HG03064 (cell line): ENCODE results near the gene JAK3.
"Not testable (repeated sequence)": the region's sequence is repeated elsewhere in the genome, so short reads cannot be mapped to it uniquely, and the experiment has no call there.

Experiments used
- ATAC-seq: cut with Tn5 transposase; IDR thresholded peaks from one replicate; pipeline ENCODE4 v1.9.1; 2021; ENCODE audit warnings: low read depth; ENCODE audit not compliant: unreplicated experiment

Gene JAK3

GRCh38 chr19:17807731-17808316 lies 40.0 kb downstream of the JAK3 start:
- ATAC-seq: no peak

GRCh38 chr19:17806945-17807344 lies 40.8 kb downstream of the JAK3 start:
- no peak for ATAC-seq

GRCh38 chr19:17805427-17805826 lies 42.4 kb downstream of the JAK3 start:
- no peak for ATAC-seq

- ATAC-seq: no peak
These were observed 44.4 kb downstream of the JAK3 start for GRCh38 chr19:17803264-17803896.

- no peak for ATAC-seq
These were observed 45.5 kb downstream of the JAK3 start for GRCh38 chr19:17802137-17802858.

- ATAC-seq: not testable (repeated sequence)
These were observed 49.2 kb downstream of the JAK3 start for GRCh38 chr19:17798599-17798998.

GRCh38 chr19:17797424-17798201 lies 50.2 kb downstream of the JAK3 start:
- ATAC-seq: no peak

- ATAC-seq: no peak
These were observed 50.9 kb downstream of the JAK3 start for GRCh38 chr19:17796838-17797423.

GRCh38 chr19:17796013-17796837 lies 51.6 kb downstream of the JAK3 start:
- ATAC-seq: no peak

GRCh38 chr19:17795495-17795856 lies 52.3 kb downstream of the JAK3 start:
- ATAC-seq: no peak

- no peak for ATAC-seq
These were observed 52.9 kb downstream of the JAK3 start, which contains the start of gene B3GNT3 for GRCh38 chr19:17794731-17795494. Gene B3GNT3 (plus strand): TSS chr19:17795138. CDS start chr19:17807808, 12,670 bp downstream.

GRCh38 chr19:17794412-17794730 lies 53.4 kb downstream of the JAK3 start:
- no peak for ATAC-seq

GRCh38 chr19:17790059-17790780 lies 57.6 kb downstream of the JAK3 start:
- no peak for ATAC-seq

GRCh38 chr19:17788632-17789031 lies 59.1 kb downstream of the JAK3 start:
- no peak for ATAC-seq

GRCh38 chr19:17787274-17787913 lies 60.4 kb downstream of the JAK3 start:
- no peak for ATAC-seq

GRCh38 chr19:17784201-17785008 lies 63.4 kb downstream of the JAK3 start:
- no peak for ATAC-seq

GRCh38 chr19:17783721-17784120 lies 64.1 kb downstream of the JAK3 start:
- ATAC-seq: not testable (repeated sequence)
